Astrocyte of the cerebellum (primary cell): ENCODE data around the gene NAT9.

Experiments
- DNase-seq: peaks from one replicate; pipeline ENCODE4 v3.0.0-alpha.2; 2011; ENCODE audit warnings: low read depth
- H3K4me3 ChIP-seq: 2 replicates; pipeline ENCODE4 v1.5.1; 2011; ENCODE audit warnings: mild to moderate bottlenecking, low read depth, low read length, moderate library complexity
- in situ Hi-C: cut with HindIII; loops from 2 replicates; pipeline ENCODE4 v1.10.0; 2017; ENCODE audit warnings: low sequenced_read_pairs
- TF ChIP-seq, protein P1 (sequence below): IDR thresholded peaks from 2 replicates; pipeline ENCODE4 v1.5.1; 2012; ENCODE audit warnings: low read length, low read depth, moderate library complexity, mild to moderate bottlenecking; ENCODE audit errors: missing control alignments

Gene NAT9

DNA sequence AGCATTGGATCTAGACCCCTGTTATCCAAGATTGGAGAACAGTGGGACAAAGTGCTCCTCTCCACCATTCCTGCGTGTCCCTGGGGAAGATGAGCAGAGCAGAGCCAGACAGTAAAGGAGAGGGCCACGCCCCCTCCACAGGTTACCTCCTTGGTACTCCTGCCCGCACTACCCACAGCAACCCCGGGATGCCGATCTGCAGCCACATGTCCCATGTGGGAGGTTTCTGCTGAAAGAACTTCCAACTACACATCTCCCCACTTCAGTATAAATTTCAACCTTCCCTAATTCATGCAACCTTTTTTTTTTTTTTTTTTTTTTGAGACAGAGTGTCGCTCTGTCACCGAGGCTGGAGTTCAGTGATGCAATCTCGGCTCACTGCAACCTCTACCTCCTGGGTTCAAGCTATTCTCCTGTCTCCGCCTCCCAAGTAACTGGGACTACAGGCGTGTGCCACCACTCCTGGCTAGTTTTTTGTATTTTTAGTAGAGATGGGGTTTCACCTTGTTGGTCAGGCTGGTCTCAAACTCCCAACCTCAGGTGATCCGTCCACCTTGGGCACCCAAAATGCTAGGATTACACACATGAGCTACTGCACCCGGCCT, 36.8 kb downstream of the NAT9 start:
- TF ChIP-seq, protein P1, sequence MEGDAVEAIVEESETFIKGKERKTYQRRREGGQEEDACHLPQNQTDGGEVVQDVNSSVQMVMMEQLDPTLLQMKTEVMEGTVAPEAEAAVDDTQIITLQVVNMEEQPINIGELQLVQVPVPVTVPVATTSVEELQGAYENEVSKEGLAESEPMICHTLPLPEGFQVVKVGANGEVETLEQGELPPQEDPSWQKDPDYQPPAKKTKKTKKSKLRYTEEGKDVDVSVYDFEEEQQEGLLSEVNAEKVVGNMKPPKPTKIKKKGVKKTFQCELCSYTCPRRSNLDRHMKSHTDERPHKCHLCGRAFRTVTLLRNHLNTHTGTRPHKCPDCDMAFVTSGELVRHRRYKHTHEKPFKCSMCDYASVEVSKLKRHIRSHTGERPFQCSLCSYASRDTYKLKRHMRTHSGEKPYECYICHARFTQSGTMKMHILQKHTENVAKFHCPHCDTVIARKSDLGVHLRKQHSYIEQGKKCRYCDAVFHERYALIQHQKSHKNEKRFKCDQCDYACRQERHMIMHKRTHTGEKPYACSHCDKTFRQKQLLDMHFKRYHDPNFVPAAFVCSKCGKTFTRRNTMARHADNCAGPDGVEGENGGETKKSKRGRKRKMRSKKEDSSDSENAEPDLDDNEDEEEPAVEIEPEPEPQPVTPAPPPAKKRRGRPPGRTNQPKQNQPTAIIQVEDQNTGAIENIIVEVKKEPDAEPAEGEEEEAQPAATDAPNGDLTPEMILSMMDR: no peak
- in situ Hi-C loops: no loop called here
- H3K4me3 ChIP-seq: no peak overlapping the region
- DNase-seq: no peak

DNA sequence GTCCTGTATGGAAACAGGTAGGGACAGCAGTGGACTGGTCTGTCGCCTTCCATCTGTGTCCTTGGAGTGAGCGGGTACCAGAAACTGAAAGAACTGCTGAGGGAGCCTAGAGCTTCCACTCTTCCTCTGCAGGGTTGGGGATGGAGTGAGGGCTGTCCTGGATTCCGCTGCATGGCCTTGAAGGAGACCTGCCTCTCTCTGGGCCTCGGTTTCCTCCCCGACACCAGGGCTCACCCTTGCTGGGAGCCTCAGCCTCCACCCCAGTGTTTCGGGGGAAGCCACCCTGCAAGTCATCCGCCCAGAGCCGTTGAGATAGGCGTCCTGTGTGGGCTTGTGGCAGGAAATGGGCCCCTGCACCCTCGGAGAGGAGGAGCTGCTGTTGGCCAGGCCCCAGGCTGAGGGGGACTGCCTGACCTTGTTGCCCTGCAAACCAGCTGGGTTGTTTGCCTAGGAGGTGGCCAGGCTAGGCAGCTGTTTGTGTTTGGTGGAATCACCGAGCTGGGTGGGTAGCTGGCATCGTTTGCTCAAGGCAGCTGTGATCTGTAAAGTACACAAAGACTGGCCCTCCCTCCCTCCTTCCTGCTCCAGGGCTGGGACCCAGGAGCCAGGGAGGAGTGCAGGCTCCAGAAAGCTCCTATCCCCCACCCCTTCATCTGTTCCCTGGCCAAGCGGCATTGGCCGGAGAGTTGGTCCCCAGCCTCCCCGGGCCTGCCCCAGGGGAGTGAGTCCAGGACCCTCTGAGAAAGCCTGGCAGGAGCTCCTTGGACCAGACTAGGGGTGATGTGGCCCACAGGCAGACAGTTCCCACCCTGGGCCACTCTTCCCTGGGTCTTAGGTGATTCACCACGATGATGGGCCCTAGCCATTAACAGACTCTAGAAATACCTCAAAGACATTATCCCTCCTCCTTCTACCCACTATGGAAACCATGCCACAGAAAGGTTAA, 37.8 kb downstream of the NAT9 start:
- no peak overlapping the region for H3K4me3 ChIP-seq
- no peak for DNase-seq
- TF ChIP-seq, protein P1: no peak
- in situ Hi-C loops: no loop called here

- H3K4me3 ChIP-seq: no peak overlapping the region
- TF ChIP-seq, protein P1: peak; percentile 23
- in situ Hi-C loops: no loop called here
- no peak for DNase-seq
These were observed 38.7 kb downstream of the NAT9 start for GRCh38 chr17:74737299-74738050.

DNA sequence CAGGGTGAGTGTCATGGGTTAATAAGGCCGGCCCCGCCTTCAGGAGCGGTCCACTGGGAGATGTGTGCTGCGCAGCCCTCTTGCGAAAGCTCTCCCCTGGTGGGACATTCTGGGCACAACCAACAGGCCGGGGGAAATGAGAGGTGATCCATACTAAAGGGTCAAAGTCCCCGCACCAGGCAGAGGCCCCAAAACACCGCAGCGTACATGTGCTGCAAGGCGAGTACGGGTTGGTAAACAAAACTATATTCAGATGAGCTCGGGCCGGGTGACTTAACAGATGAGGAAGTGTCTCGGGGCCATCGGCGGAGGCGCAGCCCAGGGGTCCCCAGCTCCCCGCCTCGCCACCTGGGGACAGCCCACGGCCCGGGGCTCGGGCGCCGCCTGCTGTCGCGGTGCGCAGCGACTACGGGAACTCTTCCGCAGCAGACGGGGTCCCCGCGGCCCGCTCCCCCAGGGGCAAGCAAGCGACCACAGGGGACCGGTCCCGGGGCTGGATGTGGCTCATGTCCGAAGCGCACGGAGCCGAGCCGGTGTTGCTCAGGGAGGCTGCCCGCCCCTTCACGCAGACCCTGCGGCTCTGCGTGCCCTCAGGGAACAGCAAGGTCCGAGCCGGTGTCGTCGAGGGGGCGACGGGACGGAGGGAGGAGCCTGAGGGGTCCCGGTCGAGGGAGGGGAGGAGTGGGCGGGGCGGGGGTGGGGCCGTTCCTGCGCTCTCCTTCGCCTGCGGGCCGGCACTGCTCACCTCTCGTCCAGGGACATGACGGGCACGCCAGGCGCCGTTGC, 39.4 kb downstream of the NAT9 start, which contains the start of gene RAB37:
TSS of gene RAB37 (plus strand) at position 744 of the 786 bp plus-strand sequence. CDS start at position 761, 17 bp downstream.
- TF ChIP-seq, protein P1: no peak
- in situ Hi-C loops: no loop called here
- no peak for DNase-seq
- no peak within 1 kb of the TSS for H3K4me3 ChIP-seq

- DNase-seq: no peak
- no peak overlapping the region for H3K4me3 ChIP-seq
- in situ Hi-C loops: no loop called here
- TF ChIP-seq, protein P1: no peak
These were observed 41.9 kb downstream of the NAT9 start for GRCh38 chr17:74734256-74734655.
